8988T (cell line): ENCODE data around the gene BANF2.

Experiments used
- DNase-seq: peaks from one replicate; pipeline ENCODE4 v3.0.0; 2011

The BANF2 gene

DNA sequence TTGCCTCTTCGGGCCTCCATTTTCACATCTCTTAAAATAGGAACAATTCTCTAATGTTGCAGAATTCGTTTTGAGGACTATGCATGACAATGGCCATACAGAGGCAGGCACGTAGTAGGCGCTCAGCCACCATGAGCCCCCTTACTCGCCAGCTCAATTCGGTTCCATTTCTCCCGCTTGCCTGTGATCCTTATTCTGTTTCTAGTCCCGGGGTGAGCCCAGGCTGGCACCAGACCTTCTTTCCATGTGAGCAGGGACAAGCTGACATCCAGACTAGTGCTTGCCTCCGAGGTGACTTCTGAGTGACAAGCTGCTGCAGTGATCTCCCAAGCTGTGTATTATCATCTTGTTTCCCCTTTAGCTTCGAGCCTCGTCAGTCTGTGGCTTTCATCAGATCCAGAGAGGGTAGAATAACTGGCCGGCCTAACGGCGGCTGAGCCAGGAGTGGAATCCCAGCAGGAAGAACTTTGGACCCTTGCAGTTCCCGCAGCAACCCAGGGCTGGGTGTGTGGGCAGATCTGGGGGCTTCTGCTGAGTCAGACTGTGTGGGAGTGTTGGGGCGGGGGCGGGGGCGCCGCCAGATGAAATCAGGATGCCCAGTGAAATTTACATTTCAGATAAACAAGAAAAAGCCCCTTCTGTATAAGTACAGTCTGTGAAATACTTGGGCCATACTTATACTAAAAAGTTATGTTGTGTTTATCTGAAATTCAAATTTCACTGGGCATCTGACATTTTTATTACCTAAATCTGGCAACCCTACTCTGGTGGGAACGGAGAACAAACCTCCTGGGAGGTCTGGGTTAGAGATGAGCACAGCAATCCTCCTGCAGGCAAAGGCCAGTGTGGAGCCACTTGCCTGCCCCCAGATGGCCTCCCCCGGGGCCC, 10.9 kb downstream of the BANF2 start:
- DNase-seq = no peak

GRCh38 chr20:17711267-17711627, 11.5 kb downstream of the BANF2 start:
- DNase-seq = no peak

DNA sequence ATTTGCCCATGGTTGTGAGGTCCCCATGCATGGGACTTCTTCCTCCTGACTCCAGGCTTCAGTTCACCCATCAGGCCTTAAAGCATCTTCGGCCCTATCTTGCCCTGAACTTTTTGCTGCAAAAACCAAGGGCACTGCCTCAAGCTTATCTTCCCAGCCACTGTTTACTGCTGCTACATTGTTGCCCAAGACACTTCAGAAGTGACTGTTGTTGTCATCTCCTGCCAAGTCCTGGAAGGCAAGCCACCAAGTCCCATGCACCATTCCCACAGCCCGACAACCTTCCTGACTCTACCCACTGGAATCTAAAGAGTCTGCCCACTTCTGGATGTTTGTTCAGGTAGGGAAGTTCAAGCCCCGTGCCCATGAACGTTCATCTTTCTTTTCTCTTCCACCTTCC, 12.4 kb downstream of the BANF2 start:
- no peak for DNase-seq

DNA sequence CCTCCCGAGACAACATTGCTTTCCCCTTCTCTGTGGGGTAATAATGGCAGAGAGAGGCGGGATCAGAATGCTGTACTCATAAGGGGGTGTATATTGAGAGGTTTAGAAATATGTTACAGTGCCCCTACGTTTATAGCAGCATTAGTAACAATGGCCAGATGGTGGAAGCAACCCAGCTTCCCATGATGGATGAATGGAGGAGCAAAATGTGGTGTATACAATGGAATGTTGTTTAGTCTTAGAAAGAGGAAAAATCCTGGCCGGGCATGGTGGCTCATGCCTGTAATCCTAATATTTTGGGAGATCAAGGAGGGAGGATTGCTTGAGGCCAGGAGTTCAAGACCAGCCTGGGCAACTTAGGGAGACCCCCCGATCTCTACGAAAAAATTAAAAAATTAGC, 12.9 kb downstream of the BANF2 start:
- DNase-seq = no peak

DNA sequence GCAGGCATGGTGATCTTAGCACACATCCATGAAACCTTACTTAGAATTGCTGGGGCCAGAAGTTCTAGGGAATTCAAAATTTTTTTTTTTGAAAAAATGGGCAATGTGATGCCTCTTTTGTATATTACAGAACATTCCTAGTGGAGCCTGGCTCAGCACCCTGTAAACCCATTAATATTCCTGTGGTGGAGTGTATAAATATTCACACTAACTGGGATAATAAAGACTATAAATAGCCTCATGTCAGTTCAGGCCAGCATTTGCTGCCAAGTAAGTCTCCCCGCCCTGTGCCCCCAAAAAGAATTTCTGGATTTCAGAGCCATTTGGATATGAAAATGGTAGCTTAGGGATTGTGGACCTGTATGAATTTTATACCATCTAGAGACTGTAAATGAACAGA, 14.8 kb downstream of the BANF2 start:
- DNase-seq = no peak

DNA sequence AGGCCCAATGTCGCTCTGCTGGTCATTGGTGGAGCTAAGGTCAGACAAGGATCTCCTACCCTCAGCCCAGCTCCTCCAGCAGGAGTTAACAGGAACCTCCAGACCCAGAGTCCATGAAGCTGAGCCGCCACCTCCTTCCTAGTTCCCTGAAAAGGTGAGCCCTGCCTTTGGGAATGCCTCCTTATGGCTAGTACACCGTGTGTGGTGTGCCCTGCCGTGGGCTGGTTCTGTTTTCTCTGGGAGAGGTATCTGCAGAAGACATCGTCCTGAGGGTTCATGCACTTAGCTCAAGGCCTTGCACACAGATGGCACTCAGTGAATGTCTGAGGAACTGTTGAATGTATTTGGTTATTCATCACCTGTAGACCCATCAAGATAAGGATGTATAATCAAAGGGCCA, 15.3 kb downstream of the BANF2 start:
- no peak for DNase-seq

- no peak for DNase-seq
These were observed 16.6 kb downstream of the BANF2 start for GRCh38 chr20:17716331-17716730.

DNA sequence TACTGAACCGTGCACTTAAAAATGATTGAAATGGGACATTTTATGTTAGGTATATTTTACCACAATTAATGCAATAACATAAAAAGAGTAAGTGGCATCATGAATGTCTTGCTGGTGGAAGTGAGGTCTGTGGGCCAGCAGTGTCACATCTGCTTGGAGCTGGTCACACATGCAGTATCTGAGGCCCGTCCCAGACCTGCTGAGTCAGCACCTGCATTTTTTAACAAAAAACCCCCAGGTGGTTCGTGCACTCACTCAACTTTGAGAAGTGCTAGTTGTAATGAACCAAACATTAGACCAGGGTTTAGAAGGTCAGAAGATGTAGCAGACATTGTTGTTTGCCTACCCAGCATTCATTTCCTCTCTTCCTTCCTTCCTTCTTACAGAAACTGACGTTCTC, 21.0 kb downstream of the BANF2 start:
- no peak for DNase-seq

DNA sequence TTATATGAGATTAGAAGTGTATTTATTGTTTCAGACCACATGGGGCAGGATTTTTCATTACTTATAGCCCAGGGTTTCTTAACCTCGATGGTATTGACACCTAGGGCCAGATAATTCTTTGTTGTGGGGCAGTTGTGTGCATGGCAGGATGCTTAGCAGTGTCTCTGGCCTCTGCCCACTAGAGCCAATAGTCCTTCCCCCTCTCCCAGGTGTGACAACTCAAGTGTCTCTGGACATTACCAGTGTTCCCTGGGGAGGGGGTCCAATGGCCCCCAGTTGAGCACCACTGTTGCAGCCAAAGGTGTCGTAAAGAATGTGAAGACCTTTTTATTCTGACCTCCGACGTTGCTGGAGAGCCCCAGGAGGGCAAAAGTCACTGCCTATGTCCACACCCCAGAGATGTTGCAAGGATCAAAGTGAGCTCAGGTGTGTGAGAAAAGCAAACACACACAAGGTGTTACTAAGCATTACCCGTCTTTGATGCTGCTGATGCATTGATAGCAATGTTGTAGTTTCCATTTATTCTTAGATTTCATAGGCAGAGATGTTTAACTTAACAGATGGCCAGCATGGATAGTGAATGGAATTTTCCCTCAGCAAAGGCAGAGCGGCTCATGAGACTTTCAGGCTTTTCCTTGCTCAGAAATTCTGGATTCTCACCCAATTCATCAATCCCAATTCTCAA, 22.2 kb downstream of the BANF2 start:
- no peak for DNase-seq

DNA sequence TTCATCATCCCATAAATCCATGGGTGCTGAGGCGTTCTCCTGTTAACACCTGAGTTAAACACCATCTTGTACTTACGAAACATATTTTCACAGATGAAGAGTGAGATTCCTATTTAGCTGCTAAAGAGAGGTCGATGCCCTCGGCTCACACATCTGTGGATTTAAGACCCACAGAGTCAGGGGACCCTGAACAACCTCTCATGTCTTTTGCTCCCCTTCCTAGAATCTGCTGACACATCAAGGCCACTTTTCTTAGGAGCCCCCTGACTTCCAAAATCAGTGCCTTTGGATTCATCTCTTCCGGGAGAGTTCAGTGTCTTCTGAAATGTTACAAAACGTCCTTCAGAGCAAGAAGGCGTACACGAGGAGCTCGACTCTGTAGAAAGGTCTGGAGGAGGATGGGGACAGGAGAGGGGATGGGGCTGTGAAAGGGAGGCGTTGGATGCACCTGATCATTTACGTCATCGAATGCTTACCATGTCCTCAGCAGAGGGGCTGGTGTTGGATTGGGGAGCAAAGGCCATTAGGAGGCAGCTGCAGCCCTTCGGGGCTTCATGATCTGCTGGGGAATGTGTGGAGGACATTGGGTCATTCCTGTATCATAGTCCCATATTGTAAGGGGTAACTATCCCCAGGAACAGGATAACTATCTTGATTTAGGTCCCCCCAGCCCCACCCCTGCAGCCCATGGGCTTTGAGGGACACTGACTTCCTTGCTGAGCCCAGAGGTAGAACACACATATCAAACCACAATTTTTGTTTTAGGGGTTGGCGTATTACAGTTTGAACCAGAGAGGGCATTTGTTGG, 22.9 kb downstream of the BANF2 start:
- no peak for DNase-seq

DNA sequence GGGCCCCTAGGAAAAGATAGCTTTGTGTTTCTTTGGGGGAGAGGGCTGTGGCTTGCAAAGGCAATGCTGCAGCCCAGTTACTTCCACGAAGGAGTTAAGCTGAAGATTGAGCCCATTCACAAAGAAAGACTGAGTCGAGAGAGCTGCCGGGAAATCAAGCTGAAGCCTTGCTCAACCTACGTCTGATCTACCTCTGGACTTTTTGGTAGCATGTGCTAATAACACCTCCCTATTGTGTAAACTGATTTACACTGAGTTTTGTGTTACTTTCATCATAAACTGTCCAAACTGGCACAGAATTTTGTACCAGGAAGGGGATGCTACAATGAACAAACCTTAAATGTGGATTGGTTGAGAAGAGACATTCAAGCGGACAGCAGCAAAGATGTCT, 23.5 kb downstream of the BANF2 start:
- DNase-seq = no peak

- DNase-seq = no peak
These were observed 25.5 kb downstream of the BANF2 start for GRCh38 chr20:17725094-17725835.

GRCh38 chr20:17726902-17727301, 27.1 kb downstream of the BANF2 start:
- DNase-seq = no peak

DNA sequence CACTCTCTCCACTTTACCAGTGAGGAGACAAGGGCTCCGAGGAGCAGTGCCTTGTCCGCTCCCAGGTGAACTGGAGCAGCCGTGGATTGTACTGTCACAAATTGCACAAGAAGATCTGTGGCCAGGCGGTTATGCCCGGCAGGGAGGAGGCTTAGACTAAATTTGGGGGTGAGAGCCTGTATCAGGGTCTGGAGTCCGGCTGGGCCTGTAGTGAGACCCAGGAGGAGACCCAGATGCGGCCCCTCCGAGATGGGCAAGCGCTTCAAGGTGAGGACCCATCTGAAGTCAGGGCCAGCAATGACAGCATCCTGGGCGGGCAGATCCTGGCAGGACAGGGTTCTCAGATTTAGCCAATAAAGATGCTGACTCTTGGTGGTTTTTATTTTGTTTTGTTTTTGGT, 27.6 kb downstream of the BANF2 start:
- no peak for DNase-seq

DNA sequence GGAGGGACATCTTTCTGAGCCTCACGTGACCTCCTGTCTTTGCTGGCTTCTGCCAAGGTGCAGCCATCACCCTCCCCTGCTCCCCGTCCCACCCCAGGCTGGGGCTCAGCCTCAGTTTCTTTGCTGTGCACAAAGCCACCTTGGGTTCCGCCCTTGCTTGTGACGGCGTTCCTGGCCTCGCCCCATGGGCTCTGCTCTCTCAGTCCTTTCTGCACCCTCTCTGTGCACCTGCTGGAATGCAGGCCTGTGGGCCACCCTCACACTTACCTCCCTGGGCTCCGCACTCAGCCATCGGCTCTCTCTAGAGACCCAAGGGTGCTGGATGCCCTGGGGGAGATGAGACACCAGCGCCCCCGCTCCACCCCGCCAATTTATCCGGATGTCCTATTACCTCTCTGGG, 28.3 kb downstream of the BANF2 start:
- no peak for DNase-seq

DNA sequence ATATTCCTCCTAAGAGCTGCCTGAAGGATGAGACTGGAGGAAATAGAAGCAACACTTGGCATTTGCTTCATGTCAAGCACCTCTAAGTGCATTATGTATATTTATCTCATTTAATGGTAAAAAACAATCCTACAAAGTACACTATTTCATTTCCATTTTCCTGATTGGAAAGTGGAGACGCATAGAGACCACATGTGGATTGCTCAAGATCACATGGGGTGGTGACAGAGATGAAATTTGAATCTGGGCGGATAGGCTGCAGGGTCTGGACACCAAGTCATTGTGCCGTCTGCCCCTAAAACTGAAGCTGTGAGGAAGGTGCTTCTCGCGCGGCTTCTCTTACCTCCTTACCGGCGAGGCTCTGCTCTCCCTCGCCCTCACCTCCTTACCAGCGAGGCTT, 30.3 kb downstream of the BANF2 start:
- DNase-seq = no peak

- no peak for DNase-seq
These were observed 31.5 kb downstream of the BANF2 start for GRCh38 chr20:17731233-17731632.

DNA sequence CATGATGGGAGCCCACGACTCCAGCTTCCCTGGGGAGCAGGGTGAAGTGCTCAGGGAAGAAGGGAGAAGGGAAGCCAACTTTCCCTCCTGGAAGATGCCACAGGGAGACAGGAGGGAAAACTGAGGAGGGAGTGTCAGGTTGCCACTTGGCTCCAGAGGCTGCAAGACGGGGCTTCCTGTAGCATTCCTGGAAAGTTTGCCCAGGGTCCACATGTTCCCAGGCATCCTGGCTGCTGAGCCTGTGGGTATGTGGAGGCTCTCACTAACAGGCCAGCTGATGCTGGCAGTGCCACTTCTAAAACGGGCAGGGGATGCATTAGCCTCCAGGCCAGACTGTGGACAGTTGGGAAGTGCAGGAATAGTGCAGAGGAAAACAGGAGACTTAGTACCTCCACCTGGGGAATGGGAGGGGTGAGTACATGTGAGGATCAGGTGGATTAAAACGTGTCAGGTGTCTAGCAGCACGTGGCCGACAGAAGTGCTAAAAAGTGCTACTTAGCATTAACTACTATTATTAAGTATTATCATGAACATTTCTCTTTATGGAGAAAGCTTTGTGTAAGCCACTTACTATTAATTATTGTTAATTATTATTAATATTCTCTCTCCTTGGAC, 33.2 kb downstream of the BANF2 start:
- no peak for DNase-seq

DNA sequence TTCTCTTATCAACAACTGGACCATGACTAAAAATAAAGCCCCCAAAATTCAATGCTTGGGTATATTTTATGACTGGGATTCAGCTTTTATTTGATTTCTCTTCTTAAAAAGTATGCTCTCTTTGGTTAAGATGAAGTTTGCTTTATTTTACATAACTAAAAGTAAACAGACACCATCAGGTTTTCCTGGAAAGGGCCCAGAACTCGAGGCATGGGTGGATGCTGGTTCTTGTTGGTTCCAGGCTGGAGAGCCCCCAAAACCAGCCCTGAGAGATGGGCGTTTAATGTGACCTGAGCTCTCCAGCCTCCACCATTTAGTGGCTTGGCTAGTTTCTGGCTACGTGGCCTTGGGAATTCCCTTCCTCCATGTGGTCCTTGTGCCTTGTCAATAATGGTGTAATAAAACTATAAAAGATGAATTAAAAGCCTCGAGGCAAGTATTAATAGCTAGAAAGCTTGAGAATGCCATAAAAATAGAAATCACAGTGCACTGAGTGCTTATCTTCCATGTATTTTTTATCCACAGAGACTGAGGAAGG, 34.1 kb downstream of the BANF2 start:
- no peak for DNase-seq

DNA sequence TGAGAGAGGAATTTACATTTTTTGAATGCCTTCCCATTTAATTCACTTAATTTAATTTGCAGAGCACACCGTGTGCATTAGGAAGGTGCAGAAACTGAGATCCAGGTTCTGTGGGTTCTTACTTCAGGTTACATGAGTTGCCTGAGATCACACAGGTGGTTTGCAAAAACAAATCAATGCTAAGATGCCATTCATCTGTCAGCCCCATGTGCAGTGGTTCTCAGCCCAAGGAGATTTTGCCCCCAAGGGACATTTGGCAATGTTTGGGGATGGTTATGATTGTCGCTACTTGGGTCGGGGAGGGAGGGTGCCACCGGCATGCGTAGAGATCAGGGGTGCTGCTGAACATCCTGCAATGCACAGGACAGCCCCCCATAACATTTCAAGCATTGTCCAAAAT, 34.6 kb downstream of the BANF2 start:
- no peak for DNase-seq

- no peak for DNase-seq
These were observed 35.5 kb downstream of the BANF2 start for GRCh38 chr20:17735206-17735804.
